ENCODE data around the gene AIFM1. TPM values are rescaled to one million over a fixed set of nuclear protein-coding genes. Genes with fewer than 3 reads are reported as not detected.

The AIFM1 gene
- total and polyA plus RNA-seq, 2 donors (not counting 3 experiments of a cell fraction or from before 2014, with no cell fraction given), result 23.7 to 29.7 TPM

- H3K4me2 ChIP-seq (ENCODE audit: insufficient read depth, low read length), result no peak overlapping the region
Observed at GRCh38 chrX:130100180-130100579, 65.5 kb downstream of the AIFM1 start.

More at GRCh38 chrX:130100180-130100579, 65.5 kb downstream of the AIFM1 start:
- dilution Hi-C loops (cut with MboI; ENCODE audit: extremely low pct_ligation_motif_present, low sequenced_read_pairs) (no loop called here), intact Hi-C loops (cut with micrococcal nuclease) (no loop called here)
- Histone ChIP-seq H3K9me1 (replicated peaks; ENCODE audit: control insufficient read depth, extremely low read depth, insufficient read depth, low read length) (no peaks in the 10 kb centered on the region), H3K9me3 (replicated peaks; ENCODE audit: control insufficient read depth, insufficient read depth, low read length) (no peaks in the 10 kb centered on the region), H2AFZ (ENCODE audit: low read depth, low read length) (no peak overlapping the region), H3K9ac (replicated peaks; ENCODE audit: extremely low read depth, insufficient read depth, low read length) (no peak overlapping the region), H4K20me1 (replicated peaks; ENCODE audit: control insufficient read depth, extremely low read depth, insufficient read depth, low read length) (no peaks in the 10 kb centered on the region), H3K79me2 (ENCODE audit: control insufficient read depth, insufficient read depth, low read length) (peaks cover 74% of the 10 kb centered on the region), H3K4me1 (ENCODE audit: control insufficient read depth, extremely low read depth, insufficient read depth, low read length) (peaks cover 21% of the 10 kb centered on the region), H3K27ac (ENCODE audit: insufficient read depth, low read depth, low read length) (no peak overlapping the region), H3K36me3 (ENCODE audit: control insufficient read depth in 2 of 2, extremely low read depth in 1 of 2, insufficient read depth in 2 of 2, low read length in 2 of 2) (no peaks in the 10 kb centered on the region), H3K4me3 (replicated peaks in 1 of 3; ENCODE audit: insufficient read depth in 1 of 3, low read depth in 1 of 3, low read length in 3 of 3) (no peak overlapping the region), H3K27me3 (ENCODE audit: control insufficient read depth in 2 of 2, insufficient read depth in 2 of 2, low read length in 2 of 2) (no peaks in the 10 kb centered on the region)
- ChIA-PET POLR2A (no interaction called here), CTCF (no interaction called here)
- no peak for TF ChIP-seq MYC (IDR thresholded peaks at IDR 0.05; ENCODE audit: low read depth, low read length)
- no peak for TF ChIP-seq GATA2 (IDR thresholded peaks at IDR 0.05; ENCODE audit: insufficient read depth, insufficient read length, low read depth, low read length)
- TF ChIP-seq FOS (IDR thresholded peaks at IDR 0.05; ENCODE audit: borderline replicate concordance, insufficient read depth, low read length), result no peak
- TF ChIP-seq MAX (IDR thresholded peaks at IDR 0.05; ENCODE audit: insufficient read depth, insufficient read length), result no peak
- TF ChIP-seq JUN (IDR thresholded peaks at IDR 0.05; ENCODE audit: borderline replicate concordance, insufficient read depth, insufficient read length, low read depth), result no peak
- no peak for TF ChIP-seq POLR2AphosphoS5 (IDR thresholded peaks at IDR 0.05; ENCODE audit: insufficient read depth, low read depth, low read length)
- no peak for TF ChIP-seq CTCF (IDR thresholded peaks at IDR 0.05; ENCODE audit: extremely low read depth in 1 of 2, insufficient read depth in 1 of 2, low read depth in 1 of 2, low read length in 2 of 2)
- TF ChIP-seq POLR2A (IDR thresholded peaks at IDR 0.05; ENCODE audit: low read depth, low read length), result no peak
- TF ChIP-seq EZH2 (IDR thresholded peaks at IDR 0.05; ENCODE audit: borderline replicate concordance, low read depth, low read length, severe bottlenecking), result no peak
- no TSS peak for BruUV-seq (replicated peaks)
- DNase-seq (ENCODE audit: low read depth, low spot score), result no peak
- FAIRE-seq, result no peak

All from endothelial cell of umbilical vein (primary cell).